ENCODE measurements around the gene OR1F1.
A peak's percentile ranks its signal among the peaks of the same experiment; 100 is the strongest.

OR1F1 gene

GRCh38 chr16:3155181-3155580 is 32.8 kb upstream of the OR1F1 start (continued):
- TF ChIP-seq ESRRG (CRISPR knock-in tag; IDR thresholded peaks at IDR 0.05) (no peak), OSR1 (CRISPR knock-in tag; IDR thresholded peaks at IDR 0.05) (no peak), GLIS3 (CRISPR knock-in tag; IDR thresholded peaks at IDR 0.05) (no peak), ISL1 (CRISPR knock-in tag; IDR thresholded peaks at IDR 0.05) (no peak), ZNF70 (CRISPR knock-in tag; IDR thresholded peaks at IDR 0.05) (no peak), RARB (CRISPR knock-in tag; IDR thresholded peaks at IDR 0.05) (no peak), ZNF8 (CRISPR knock-in tag; IDR thresholded peaks at IDR 0.05) (no peak), ARNTL (CRISPR knock-in tag; IDR thresholded peaks at IDR 0.05; ENCODE audit: borderline replicate concordance, low read depth) (no peak)

DNA sequence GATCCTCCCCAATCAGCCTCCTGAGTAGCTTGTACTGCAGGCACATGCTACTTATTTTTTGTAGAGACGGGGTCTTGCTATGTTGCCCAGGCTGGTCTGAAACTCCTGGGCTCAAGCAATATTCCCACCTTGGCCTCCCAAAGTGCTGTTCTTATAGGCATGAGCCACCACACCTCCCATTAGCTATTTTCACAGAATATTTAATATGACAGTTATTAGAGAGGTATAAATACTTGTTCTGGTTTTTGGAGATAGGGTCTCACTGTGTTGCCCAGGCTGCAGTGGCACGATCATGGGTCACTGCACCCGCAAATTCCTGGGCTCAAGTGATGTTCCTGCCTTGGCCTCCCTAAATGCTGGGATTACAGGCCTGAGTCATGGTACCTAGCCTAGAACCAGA is 32.0 kb upstream of the OR1F1 start:
- ATAC-seq: no peak
- TF ChIP-seq OSR1 (CRISPR knock-in tag; IDR thresholded peaks at IDR 0.05) (no peak), RARB (CRISPR knock-in tag; IDR thresholded peaks at IDR 0.05) (no peak), CSRNP3 (CRISPR knock-in tag; IDR thresholded peaks at IDR 0.05) (no peak), CREB5 (CRISPR knock-in tag; IDR thresholded peaks at IDR 0.05; ENCODE audit: low read depth) (no peak)

- peak; percentile 56 for ATAC-seq
- TF ChIP-seq CSDC2 (CRISPR knock-in tag; IDR thresholded peaks at IDR 0.05) (no peak), ZFP30 (CRISPR knock-in tag; IDR thresholded peaks at IDR 0.05) (no peak), CREB5 (CRISPR knock-in tag; IDR thresholded peaks at IDR 0.05; ENCODE audit: low read depth) (no peak), ZFP3 (CRISPR knock-in tag; IDR thresholded peaks at IDR 0.05) (no peak), TCF4 (CRISPR knock-in tag; IDR thresholded peaks at IDR 0.05; ENCODE audit: borderline replicate concordance) (no peak), ZNF565 (CRISPR knock-in tag; conservative IDR thresholded peaks at IDR 0.05; ENCODE audit: low read depth) (no peak)
These were observed 30.6 kb upstream of the OR1F1 start for GRCh38 chr16:3157229-3158025.

- ATAC-seq: peak; percentile 46
These were observed 29.9 kb upstream of the OR1F1 start for GRCh38 chr16:3158026-3158509.

More at GRCh38 chr16:3158026-3158509, 29.9 kb upstream of the OR1F1 start:
- TF ChIP-seq CSRNP3 (CRISPR knock-in tag; IDR thresholded peaks at IDR 0.05): no peak
- no peak for TF ChIP-seq ZNF70 (CRISPR knock-in tag; IDR thresholded peaks at IDR 0.05)
- no peak for TF ChIP-seq ISL1 (CRISPR knock-in tag; IDR thresholded peaks at IDR 0.05)
- TF ChIP-seq TCF4 (CRISPR knock-in tag; IDR thresholded peaks at IDR 0.05; ENCODE audit: borderline replicate concordance): no peak
- no peak for TF ChIP-seq RARB (CRISPR knock-in tag; IDR thresholded peaks at IDR 0.05)
- no peak for TF ChIP-seq TSHZ2 (CRISPR knock-in tag; IDR thresholded peaks at IDR 0.05)
- TF ChIP-seq SNAI2 (CRISPR knock-in tag; IDR thresholded peaks at IDR 0.05): no peak
- no peak for TF ChIP-seq ZFP3 (CRISPR knock-in tag; IDR thresholded peaks at IDR 0.05)
- TF ChIP-seq PPARA (CRISPR knock-in tag; IDR thresholded peaks at IDR 0.05; ENCODE audit: borderline replicate concordance): no peak
- TF ChIP-seq BACH2 (CRISPR knock-in tag; IDR thresholded peaks at IDR 0.05; ENCODE audit: borderline replicate concordance): no peak
- no peak for TF ChIP-seq ZFP30 (CRISPR knock-in tag; IDR thresholded peaks at IDR 0.05)
- TF ChIP-seq GLIS3 (CRISPR knock-in tag; IDR thresholded peaks at IDR 0.05): no peak
- no peak for TF ChIP-seq ESRRG (CRISPR knock-in tag; IDR thresholded peaks at IDR 0.05)
- TF ChIP-seq, protein P1, sequence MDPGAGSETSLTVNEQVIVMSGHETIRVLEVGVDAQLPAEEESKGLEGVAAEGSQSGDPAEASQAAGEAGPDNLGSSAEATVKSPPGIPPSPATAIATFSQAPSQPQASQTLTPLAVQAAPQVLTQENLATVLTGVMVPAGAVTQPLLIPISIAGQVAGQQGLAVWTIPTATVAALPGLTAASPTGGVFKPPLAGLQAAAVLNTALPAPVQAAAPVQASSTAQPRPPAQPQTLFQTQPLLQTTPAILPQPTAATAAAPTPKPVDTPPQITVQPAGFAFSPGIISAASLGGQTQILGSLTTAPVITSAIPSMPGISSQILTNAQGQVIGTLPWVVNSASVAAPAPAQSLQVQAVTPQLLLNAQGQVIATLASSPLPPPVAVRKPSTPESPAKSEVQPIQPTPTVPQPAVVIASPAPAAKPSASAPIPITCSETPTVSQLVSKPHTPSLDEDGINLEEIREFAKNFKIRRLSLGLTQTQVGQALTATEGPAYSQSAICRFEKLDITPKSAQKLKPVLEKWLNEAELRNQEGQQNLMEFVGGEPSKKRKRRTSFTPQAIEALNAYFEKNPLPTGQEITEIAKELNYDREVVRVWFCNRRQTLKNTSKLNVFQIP (CRISPR knock-in tag; IDR thresholded peaks at IDR 0.05; ENCODE audit: borderline replicate concordance, low read depth): no peak
- TF ChIP-seq ZNF565 (CRISPR knock-in tag; conservative IDR thresholded peaks at IDR 0.05; ENCODE audit: low read depth): no peak
